Mesendoderm (in vitro differentiated cells): Measurements from ENCODE around the gene PAQR8.
"Not testable (repeated sequence)": the region's sequence is repeated elsewhere in the genome, so short reads cannot be mapped to it uniquely, and the experiment has no call there.

Experiments used
- DNase-seq: peaks from one replicate; pipeline ENCODE4 v3.0.0; 2013
- H2AK5ac ChIP-seq: 2 replicates; pipeline ENCODE4 v1.6.1; 2013; ENCODE audit warnings: low read length, inconsistent platforms
- H2BK120ac ChIP-seq: 2 replicates; pipeline ENCODE4 v1.6.1; 2013; ENCODE audit warnings: low read depth, mild to moderate bottlenecking, low read length, moderate library complexity, mixed read lengths
- H2BK15ac ChIP-seq: replicated peaks from 2 replicates; pipeline ENCODE4 v1.6.1; 2013; ENCODE audit warnings: low read depth, mild to moderate bottlenecking, moderate library complexity
- H2BK5ac ChIP-seq: 2 replicates; pipeline ENCODE4 v1.6.1; 2013; ENCODE audit warnings: low read length, inconsistent platforms
- H3K18ac ChIP-seq: 2 replicates; pipeline ENCODE4 v1.6.1; 2013; ENCODE audit warnings: mild to moderate bottlenecking, low read length, mixed read lengths
- H3K23ac ChIP-seq: one replicate; pipeline ENCODE4 v1.6.1; 2013; ENCODE audit warnings: low read length
- H3K27ac ChIP-seq: 2 replicates; pipeline ENCODE4 v1.5.1; 2013; ENCODE audit warnings: low read depth, mild to moderate bottlenecking, inconsistent platforms, low read length, moderate library complexity
- H3K27me3 ChIP-seq: 2 replicates; pipeline ENCODE4 v1.6.1; 2013; ENCODE audit warnings: low read length, control low read depth, mild to moderate bottlenecking, inconsistent platforms; ENCODE audit not compliant: insufficient read depth, poor library complexity
- H3K36me3 ChIP-seq: 2 replicates; pipeline ENCODE4 v1.6.1; 2013; ENCODE audit warnings: low read length, inconsistent platforms; ENCODE audit not compliant: control insufficient read depth, insufficient read depth
- H3K4ac ChIP-seq: one replicate; pipeline ENCODE4 v1.6.1; 2013; ENCODE audit warnings: low read depth, mild to moderate bottlenecking, low read length, moderate library complexity
- H3K4me1 ChIP-seq: 2 replicates; pipeline ENCODE4 v1.6.1; 2013; ENCODE audit warnings: low read depth, low read length, inconsistent platforms; ENCODE audit not compliant: control insufficient read depth
- H3K4me2 ChIP-seq: 2 replicates; pipeline ENCODE4 v1.6.1; 2013; ENCODE audit warnings: low read length
- H3K4me3 ChIP-seq: 2 replicates; pipeline ENCODE4 v1.5.1; 2013; ENCODE audit warnings: mild to moderate bottlenecking, low read length
- H3K56ac ChIP-seq: one replicate; pipeline ENCODE4 v1.6.1; 2013; ENCODE audit warnings: low read length
- H3K79me1 ChIP-seq: 2 replicates; pipeline ENCODE4 v1.6.1; 2013; ENCODE audit warnings: low read length, inconsistent platforms
- H3K79me2 ChIP-seq: 2 replicates; pipeline ENCODE4 v1.6.1; 2013; ENCODE audit warnings: mild to moderate bottlenecking, low read length; ENCODE audit not compliant: control insufficient read depth, insufficient read depth
- H3K9ac ChIP-seq: 2 replicates; pipeline ENCODE4 v1.6.1; 2013; ENCODE audit warnings: low read length, inconsistent platforms
- H4K5ac ChIP-seq: one replicate; pipeline ENCODE4 v1.6.1; 2013; ENCODE audit warnings: low read length
- H4K8ac ChIP-seq: one replicate; pipeline ENCODE4 v1.6.1; 2013; ENCODE audit warnings: low read depth, mild to moderate bottlenecking, control low read depth, low read length, moderate library complexity
- WGBS: extraction: QIAGEN DNeasy Blood & Tissue Kit; methylation state at CpG from one replicate; pipeline ENCODE4 v1.1.7; 2013; ENCODE audit warnings: low lambda C conversion rate, missing lambda C conversion rate; ENCODE audit not compliant: insufficient coverage; ENCODE audit errors: extremely low coverage; 5-methylcytosine and 5-hydroxymethylcytosine counted together

PAQR8 gene

GRCh38 chr6:52384145-52384766, 22.3 kb downstream of the PAQR8 start:
- no peak overlapping the region for H3K9ac ChIP-seq
- no peaks in the 10 kb centered on the region for H3K4me1 ChIP-seq
- no peak overlapping the region for H3K27ac ChIP-seq
- WGBS = no CpG with 5 or more reads among the region's 2 CpGs
- H3K56ac ChIP-seq = no peak overlapping the region
- H2BK15ac ChIP-seq = no peak overlapping the region
- H3K79me2 ChIP-seq = no peaks in the 10 kb centered on the region
- H2BK5ac ChIP-seq = no peak overlapping the region
- no peak overlapping the region for H3K23ac ChIP-seq
- no peak overlapping the region for H3K4ac ChIP-seq
- no peak overlapping the region for H3K4me3 ChIP-seq
- no peak overlapping the region for H4K5ac ChIP-seq
- DNase-seq = no peak
- H3K27me3 ChIP-seq = no peaks in the 10 kb centered on the region
- H3K36me3 ChIP-seq = no peaks in the 10 kb centered on the region
- no peak overlapping the region for H3K18ac ChIP-seq
- H4K8ac ChIP-seq = no peak overlapping the region
- H3K4me2 ChIP-seq = no peak overlapping the region
- H2AK5ac ChIP-seq = no peak overlapping the region
- no peaks in the 10 kb centered on the region for H3K79me1 ChIP-seq
- H2BK120ac ChIP-seq = no peak overlapping the region

GRCh38 chr6:52385074-52385473, 23.1 kb downstream of the PAQR8 start:
- H2BK120ac ChIP-seq = no peak overlapping the region
- no peak overlapping the region for H3K4me3 ChIP-seq
- H3K36me3 ChIP-seq = no peaks in the 10 kb centered on the region
- no peak overlapping the region for H2BK5ac ChIP-seq
- no peak overlapping the region for H3K4ac ChIP-seq
- H3K79me2 ChIP-seq = no peaks in the 10 kb centered on the region
- no peak overlapping the region for H3K27ac ChIP-seq
- no peak overlapping the region for H3K56ac ChIP-seq
- no peak overlapping the region for H3K18ac ChIP-seq
- DNase-seq = no peak
- H2BK15ac ChIP-seq = no peak overlapping the region
- no peak overlapping the region for H4K5ac ChIP-seq
- H3K79me1 ChIP-seq = no peaks in the 10 kb centered on the region
- H2AK5ac ChIP-seq = no peak overlapping the region
- no peak overlapping the region for H3K9ac ChIP-seq
- H3K27me3 ChIP-seq = no peaks in the 10 kb centered on the region
- no CpG with 5 or more reads among the region's 4 CpGs for WGBS
- no peak overlapping the region for H3K4me2 ChIP-seq
- H3K4me1 ChIP-seq = no peaks in the 10 kb centered on the region
- no peak overlapping the region for H3K23ac ChIP-seq
- no peak overlapping the region for H4K8ac ChIP-seq

- not testable (repeated sequence) for H4K8ac ChIP-seq, H3K18ac ChIP-seq, H3K27ac ChIP-seq, H2BK5ac ChIP-seq, H3K27me3 ChIP-seq, H3K56ac ChIP-seq, H4K5ac ChIP-seq, H3K4me3 ChIP-seq, H2AK5ac ChIP-seq, H3K23ac ChIP-seq, H3K9ac ChIP-seq, H3K4me1 ChIP-seq, DNase-seq, H2BK15ac ChIP-seq, H3K4me2 ChIP-seq, H3K79me2 ChIP-seq, H2BK120ac ChIP-seq, H3K4ac ChIP-seq, H3K36me3 ChIP-seq, H3K79me1 ChIP-seq
- no CpG with 5 or more reads among the region's 4 CpGs for WGBS
Observed at GRCh38 chr6:52388119-52388518, 26.2 kb downstream of the PAQR8 start.

- no peak overlapping the region for H3K23ac ChIP-seq
- no peak overlapping the region for H2BK5ac ChIP-seq
- H3K79me2 ChIP-seq = no peaks in the 10 kb centered on the region
- no peak for DNase-seq
- no peak overlapping the region for H4K8ac ChIP-seq
- H3K18ac ChIP-seq = no peak overlapping the region
- H4K5ac ChIP-seq = no peak overlapping the region
- no peaks in the 10 kb centered on the region for H3K4me1 ChIP-seq
- no peaks in the 10 kb centered on the region for H3K79me1 ChIP-seq
- H3K36me3 ChIP-seq = no peaks in the 10 kb centered on the region
- H2AK5ac ChIP-seq = no peak overlapping the region
- no peak overlapping the region for H3K4me3 ChIP-seq
- no peak overlapping the region for H3K4me2 ChIP-seq
- H3K56ac ChIP-seq = no peak overlapping the region
- no peak overlapping the region for H3K9ac ChIP-seq
- no peak overlapping the region for H3K27ac ChIP-seq
- no peak overlapping the region for H2BK15ac ChIP-seq
- no CpG with 5 or more reads among the region's 4 CpGs for WGBS
- no peak overlapping the region for H3K4ac ChIP-seq
- H2BK120ac ChIP-seq = no peak overlapping the region
- H3K27me3 ChIP-seq = no peaks in the 10 kb centered on the region
Observed at GRCh38 chr6:52388790-52389189, 26.8 kb downstream of the PAQR8 start.

GRCh38 chr6:52389264-52389625, 27.3 kb downstream of the PAQR8 start:
- WGBS = no CpG with 5 or more reads among the region's 1 CpG
- no peaks in the 10 kb centered on the region for H3K27me3 ChIP-seq
- no peak overlapping the region for H3K4me3 ChIP-seq
- no peak overlapping the region for H2BK120ac ChIP-seq
- H4K5ac ChIP-seq = no peak overlapping the region
- no peak for DNase-seq
- no peaks in the 10 kb centered on the region for H3K79me2 ChIP-seq
- no peak overlapping the region for H2BK5ac ChIP-seq
- no peak overlapping the region for H3K18ac ChIP-seq
- H3K23ac ChIP-seq = no peak overlapping the region
- H4K8ac ChIP-seq = no peak overlapping the region
- no peak overlapping the region for H3K56ac ChIP-seq
- no peaks in the 10 kb centered on the region for H3K79me1 ChIP-seq
- H3K36me3 ChIP-seq = no peaks in the 10 kb centered on the region
- H2AK5ac ChIP-seq = no peak overlapping the region
- H2BK15ac ChIP-seq = no peak overlapping the region
- H3K9ac ChIP-seq = no peak overlapping the region
- H3K27ac ChIP-seq = no peak overlapping the region
- no peaks in the 10 kb centered on the region for H3K4me1 ChIP-seq
- H3K4me2 ChIP-seq = no peak overlapping the region
- H3K4ac ChIP-seq = no peak overlapping the region

GRCh38 chr6:52389626-52390360, 27.8 kb downstream of the PAQR8 start:
- WGBS = no CpG with 5 or more reads among the region's 8 CpGs

More at GRCh38 chr6:52389626-52390360, 27.8 kb downstream of the PAQR8 start:
- no peak for DNase-seq
- Histone ChIP-seq H3K4me1 (no peaks in the 10 kb centered on the region), H3K27ac (no peak overlapping the region), H3K79me1 (no peaks in the 10 kb centered on the region), H3K4me3 (no peak overlapping the region), H2BK15ac (no peak overlapping the region), H3K4ac (no peak overlapping the region), H2AK5ac (no peak overlapping the region), H3K56ac (no peak overlapping the region), H3K9ac (no peak overlapping the region), H4K8ac (no peak overlapping the region), H3K27me3 (no peaks in the 10 kb centered on the region), H4K5ac (no peak overlapping the region), H3K79me2 (no peaks in the 10 kb centered on the region), H2BK120ac (no peak overlapping the region), H3K36me3 (no peaks in the 10 kb centered on the region), H3K4me2 (no peak overlapping the region), H3K18ac (no peak overlapping the region), H2BK5ac (no peak overlapping the region), H3K23ac (no peak overlapping the region)
